AG20443 (cell line): ENCODE data around the gene PARD3B.

Experiments
- DNase-seq: peaks from one replicate; pipeline ENCODE4 v3.0.0; 2012; ENCODE audit warnings: low spot score, mixed read lengths

The PARD3B gene, protein sequence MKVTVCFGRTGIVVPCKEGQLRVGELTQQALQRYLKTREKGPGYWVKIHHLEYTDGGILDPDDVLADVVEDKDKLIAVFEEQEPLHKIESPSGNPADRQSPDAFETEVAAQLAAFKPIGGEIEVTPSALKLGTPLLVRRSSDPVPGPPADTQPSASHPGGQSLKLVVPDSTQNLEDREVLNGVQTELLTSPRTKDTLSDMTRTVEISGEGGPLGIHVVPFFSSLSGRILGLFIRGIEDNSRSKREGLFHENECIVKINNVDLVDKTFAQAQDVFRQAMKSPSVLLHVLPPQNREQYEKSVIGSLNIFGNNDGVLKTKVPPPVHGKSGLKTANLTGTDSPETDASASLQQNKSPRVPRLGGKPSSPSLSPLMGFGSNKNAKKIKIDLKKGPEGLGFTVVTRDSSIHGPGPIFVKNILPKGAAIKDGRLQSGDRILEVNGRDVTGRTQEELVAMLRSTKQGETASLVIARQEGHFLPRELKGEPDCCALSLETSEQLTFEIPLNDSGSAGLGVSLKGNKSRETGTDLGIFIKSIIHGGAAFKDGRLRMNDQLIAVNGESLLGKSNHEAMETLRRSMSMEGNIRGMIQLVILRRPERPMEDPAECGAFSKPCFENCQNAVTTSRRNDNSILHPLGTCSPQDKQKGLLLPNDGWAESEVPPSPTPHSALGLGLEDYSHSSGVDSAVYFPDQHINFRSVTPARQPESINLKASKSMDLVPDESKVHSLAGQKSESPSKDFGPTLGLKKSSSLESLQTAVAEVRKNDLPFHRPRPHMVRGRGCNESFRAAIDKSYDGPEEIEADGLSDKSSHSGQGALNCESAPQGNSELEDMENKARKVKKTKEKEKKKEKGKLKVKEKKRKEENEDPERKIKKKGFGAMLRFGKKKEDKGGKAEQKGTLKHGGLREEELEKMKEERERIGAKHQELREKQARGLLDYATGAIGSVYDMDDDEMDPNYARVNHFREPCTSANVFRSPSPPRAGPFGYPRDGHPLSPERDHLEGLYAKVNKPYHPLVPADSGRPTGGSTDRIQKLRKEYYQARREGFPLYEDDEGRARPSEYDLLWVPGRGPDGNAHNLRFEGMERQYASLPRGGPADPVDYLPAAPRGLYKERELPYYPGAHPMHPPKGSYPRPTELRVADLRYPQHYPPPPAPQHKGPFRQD (N-terminal part only)

DNA sequence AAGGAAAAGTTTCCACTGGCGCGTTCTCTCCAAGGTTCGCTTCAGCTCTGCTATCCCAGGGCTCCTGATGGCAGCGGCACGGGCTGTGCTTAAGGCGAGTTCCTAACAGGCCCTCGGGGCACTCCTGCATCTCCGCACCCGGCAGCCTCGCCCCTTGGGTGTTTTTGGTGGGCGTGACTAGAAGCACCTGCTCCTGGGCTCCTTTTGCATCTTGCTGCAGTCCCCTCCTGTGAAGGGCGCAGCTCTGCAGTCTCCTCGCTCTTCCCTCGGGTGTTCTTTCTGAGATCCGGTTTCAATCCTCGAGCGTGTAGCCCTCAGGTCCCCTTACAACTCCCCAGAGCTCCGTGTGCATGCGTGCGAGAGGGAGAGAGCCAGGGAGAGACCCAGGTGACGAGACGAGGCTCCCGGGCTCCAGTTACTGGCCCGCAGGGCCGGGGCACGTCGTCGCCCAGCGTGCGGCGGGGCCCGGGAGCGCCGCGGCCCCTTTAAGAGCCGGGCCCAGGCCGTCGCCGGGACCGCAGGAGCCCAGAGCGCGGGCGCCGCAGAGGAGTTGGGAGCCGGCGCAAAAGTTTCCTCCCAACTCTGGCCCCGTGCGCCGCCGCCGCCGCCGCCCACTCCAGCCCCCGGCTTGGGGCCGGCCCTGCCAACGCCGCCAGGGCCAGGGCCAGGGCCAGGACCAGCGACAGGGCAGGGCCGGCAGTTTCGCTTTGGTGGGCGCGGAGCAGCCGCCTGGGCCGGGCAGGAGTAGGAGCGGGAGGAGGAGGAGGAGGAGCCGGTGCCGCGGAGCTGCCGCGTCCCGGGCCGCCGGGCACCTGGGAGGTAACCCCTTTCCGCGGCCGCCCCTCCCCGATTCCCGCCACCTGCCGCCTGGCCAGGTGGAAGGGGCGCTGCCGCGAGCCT, at the start of gene PARD3B:
Gene PARD3B (plus strand): TSS at position 515 of the 900 bp plus-strand sequence. CDS start 525 bp downstream, outside the sequence.
- peak; percentile 88 for DNase-seq

DNA sequence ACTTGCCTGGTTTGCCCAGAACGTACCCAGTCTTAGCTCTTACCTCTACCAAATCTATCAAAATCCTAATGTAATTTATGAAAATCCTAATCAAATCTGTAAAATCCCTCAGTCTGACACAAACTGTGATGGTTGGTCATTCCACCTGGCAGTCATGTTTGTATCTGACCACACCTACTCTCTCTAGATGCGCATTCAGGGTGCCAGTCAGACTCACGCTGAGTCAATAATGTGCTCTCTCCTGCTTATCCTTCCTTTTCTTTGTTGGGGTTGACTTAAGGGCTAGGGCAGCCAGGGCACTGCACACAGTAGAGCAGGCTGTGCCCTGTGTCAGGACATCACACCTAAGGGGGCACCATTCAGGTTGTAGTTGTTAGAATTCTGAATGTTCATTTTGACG, 48.5 kb upstream of the PARD3B start:
- no peak for DNase-seq

DNA sequence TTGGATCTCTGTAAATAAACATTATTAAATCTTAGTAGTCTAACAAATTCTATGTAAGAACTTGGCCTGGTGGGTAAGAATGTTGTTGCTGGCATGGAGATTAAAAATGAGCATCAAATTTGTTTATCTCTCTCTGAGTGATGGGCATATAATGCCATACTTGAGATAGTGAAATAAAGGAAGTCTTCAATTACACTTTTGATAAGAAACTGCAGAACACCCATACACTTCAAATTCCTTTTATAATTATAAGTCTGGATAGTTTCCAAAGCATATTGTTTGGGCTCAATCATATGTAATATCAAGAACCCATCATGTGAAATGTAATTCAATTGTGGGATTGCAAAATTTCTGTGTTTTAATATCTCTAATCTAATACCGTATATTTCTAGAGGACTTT, 47.4 kb upstream of the PARD3B start:
- no peak for DNase-seq

DNA sequence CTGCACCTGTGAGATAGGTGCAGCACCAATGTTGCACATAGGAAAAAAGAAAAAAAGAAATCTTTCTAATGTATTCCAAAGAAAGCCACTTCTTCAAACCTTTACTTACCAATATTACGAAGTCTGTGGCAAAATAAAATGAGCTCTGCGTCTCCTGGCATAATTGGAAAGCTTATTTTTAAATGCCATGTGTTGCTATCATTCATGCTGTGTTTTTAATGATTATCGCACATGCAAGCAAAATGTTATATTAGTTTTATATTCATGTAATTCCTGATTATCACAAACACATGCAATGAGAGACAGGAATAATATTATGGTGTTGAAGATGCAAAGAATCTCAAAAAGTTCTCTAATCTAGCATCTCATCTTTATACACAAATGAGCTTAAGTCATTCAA, 47.0 kb upstream of the PARD3B start:
- DNase-seq = no peak

DNA sequence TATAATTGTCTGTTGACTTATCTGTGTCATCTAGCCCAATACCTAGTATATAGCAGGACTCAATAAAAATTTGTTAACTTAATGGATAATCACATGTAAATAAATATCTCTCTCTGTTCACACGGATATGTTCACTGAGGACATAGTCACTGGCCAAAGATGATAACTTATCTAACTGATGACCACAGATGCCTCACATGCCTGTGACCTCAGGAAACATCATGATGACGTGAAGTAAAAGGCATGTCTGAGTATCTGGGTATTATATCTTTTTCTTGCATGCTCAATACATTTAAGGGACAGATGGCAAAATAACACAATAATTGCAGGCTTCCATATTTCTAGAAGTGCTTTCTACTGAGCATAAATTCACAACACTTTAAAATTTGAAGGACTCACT, 41.4 kb upstream of the PARD3B start:
- DNase-seq = no peak

DNA sequence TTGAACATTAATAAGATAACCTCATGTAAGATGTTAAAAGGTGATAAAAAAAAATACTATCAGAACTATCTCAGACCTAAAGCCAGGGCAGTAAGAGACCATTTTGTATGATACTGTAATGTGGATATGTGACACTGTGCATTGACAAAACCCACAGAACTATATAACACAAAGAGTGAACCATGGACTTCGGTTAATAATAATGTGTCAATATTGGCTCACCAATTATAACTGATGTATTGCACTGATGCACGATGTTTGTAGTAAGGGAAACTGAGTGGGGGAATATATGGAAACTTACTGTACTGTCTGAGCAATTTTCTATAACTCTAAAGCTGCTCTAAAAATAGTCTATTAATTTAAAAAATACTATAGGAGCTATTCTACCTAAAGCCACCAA, 40.7 kb upstream of the PARD3B start:
- DNase-seq = no peak

DNA sequence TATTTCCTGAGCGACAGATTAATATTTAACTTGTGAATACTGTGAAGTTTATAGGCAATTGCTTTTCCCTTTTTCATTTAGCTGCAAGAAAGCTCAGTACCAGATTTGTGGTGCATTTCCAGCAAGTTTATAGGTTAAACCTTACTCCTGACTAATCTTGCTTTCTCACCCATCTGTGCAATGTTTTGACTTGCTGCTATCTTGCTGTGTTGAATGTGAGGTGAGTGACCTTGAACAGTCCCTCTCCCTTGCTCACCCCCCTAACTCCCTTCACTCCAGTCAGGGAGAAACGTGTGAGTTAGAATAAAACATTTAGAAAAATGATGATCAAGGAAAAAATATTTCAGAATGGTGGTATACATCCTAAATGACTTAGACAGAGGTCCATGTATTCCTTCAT, 39.8 kb upstream of the PARD3B start:
- DNase-seq = no peak

DNA sequence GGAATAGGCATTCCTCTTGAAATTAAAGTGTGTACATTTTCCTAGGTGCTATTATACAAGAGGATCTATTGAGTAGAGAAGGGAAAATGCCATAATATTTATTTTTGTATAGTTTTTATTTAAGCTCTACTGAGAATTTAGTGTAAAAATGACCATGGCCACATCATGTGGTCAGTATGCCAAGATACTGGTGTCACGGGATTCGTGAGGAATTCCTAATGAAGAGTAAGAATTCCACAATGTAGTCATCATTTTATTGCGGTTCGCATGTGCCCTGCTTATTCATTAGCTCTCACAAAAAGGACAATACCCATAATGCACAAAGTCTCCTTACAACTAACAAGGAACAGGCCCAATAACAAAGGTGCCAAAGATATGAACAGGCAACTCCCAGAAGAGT, 39.3 kb upstream of the PARD3B start:
- peak; percentile 79 for DNase-seq

DNA sequence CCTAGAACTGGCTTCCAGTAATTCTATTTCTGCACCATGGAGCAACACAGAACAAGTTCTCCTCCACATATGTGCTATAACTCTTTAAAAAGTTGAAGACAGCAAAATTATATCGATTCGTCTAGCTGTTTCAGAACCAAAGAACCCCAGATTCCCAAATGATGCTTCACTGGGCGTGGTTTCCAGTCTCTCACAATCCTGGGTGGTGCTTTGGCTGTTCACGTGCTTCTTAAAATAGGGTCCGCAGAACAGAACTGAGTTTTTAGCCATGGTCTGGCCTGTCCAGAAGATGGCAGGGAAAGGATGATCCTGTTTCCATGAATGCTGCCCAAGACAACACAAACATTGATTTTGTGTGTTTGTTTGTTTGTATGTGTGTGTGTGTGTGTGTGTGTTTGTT, 37.6 kb upstream of the PARD3B start:
- DNase-seq = peak; percentile 54

DNA sequence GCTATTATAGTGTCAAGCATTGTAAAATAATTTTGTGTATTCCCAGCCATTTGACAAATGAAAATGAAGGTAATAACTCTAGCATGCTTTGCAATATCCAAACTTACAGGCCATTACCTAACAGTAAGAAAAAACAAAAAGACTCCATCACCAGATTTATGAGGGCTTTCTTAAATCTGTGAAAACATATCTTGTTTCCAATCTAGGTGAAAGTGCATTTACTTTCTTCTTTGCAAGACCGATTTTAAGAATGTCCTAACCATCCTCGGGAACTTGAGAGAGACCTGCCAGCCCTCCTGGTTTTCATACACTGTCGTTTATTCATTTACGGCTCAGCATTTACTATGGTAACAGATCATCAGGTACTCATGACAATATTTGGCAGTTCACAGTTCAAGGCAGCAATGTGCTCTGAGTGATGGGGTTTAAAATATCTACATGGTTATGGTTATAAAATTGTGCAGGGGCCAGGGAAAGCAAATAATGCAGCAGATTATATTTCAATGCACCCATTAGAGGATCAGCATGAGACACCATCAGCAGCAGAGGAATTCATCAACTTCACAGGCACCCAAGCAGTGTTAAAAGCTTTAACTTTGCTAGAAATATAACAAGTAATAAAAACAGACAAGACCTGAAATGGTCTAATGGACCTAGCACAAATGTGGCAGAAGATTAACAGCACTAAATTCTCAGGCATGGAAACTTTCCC, 34.4 kb upstream of the PARD3B start:
- no peak for DNase-seq

DNA sequence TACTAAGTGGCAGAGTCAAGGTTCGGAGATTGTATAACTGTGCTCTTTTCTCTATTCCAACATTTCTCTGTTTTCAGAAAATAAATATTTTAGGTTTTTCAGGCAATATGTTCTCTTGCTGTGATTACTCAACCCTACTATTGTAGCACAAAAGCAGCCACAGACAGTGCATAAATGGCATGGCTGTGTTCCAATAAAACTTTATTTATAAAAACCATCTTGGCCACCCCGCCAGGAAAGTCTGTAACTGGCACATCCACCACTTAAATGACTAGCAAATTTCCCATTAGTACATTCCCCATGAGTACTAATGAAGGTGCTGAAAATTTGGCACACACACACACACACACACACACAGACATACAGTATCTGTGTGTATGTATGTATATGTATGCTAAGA, 30.8 kb upstream of the PARD3B start:
- no peak for DNase-seq

DNA sequence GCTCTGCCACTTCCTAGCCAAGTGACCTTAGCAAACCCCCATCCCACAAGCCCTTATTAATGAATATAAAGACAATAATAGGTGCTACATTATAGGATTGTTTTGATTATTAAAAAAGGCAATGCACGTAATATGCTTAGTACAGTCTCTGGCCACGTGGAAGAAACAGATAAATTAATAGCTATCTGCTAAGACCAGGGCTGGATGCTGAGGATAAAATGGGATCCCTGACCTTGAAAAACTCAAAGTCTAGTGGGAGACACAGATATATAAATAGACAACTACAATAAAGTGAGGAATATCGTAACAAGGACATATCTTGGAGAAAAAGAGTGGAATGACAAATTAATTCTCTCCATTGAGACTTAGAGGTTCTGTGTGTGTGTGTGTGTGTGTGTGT, 29.9 kb upstream of the PARD3B start:
- DNase-seq = no peak

DNA sequence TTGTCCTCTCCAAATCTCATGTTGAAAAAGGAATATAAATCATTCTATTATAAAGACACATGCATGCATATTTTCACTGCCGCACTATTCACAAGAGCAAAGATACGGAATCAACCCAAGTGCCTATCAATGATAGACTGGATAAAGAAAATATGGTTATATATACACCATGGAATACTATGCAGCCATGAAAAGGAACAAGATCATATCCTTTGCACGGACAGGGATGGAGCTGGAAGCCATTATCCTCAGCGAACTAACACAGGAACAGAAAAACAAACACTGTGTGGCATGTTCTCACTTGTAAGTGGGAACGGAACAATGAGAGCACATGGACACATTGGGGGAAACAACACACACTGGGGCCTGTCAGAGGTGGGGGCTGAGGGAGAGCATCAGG, 28.1 kb upstream of the PARD3B start:
- DNase-seq = no peak

DNA sequence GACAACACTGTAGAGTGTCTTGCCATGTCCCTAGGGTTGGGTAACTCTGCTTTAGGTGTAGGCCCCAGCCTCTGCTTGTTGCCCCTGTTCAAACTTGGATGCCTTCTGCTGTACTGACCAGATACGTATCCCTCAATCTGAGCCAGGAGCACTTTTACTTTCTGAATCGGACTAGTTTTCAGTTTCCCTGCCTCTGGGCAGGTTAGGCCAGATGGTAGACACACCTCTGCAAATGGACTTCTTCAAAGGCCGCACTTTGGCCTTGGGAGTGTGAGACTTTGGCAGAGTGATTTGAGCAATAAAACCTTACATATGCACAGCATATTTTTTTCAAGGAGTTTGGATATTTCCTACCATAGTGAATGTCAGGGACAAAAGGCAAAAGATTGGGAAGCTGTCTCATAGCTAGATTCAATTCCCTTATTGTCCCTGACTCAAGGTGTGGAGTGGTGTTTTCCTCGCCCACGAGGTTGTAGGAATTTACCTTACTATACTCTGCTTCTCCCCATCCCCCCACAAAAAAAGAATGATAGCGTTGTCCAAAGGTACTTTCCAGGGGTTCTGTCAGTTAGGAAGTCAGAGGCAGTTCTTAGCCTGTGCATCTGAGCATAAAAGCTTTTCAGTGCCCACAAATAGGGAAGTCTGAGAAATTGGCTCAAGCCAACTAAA, 15.3 kb upstream of the PARD3B start:
- DNase-seq = no peak

DNA sequence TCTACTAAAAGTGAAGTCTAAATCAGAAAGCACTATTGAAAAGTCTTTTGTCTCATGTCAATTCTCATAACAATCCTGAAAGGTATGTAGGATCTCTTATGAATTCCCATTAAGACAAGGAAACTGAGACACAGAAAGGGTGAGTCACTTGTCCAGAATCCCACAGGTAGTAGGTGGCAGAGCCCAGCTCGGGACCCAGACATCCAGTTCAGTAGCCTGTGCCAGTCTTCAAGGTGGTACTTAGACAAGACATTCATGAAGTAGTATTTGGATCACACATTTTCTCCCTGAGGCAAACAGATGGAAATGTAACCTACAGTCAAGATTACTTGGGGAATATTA, 14.8 kb upstream of the PARD3B start:
- DNase-seq = no peak

DNA sequence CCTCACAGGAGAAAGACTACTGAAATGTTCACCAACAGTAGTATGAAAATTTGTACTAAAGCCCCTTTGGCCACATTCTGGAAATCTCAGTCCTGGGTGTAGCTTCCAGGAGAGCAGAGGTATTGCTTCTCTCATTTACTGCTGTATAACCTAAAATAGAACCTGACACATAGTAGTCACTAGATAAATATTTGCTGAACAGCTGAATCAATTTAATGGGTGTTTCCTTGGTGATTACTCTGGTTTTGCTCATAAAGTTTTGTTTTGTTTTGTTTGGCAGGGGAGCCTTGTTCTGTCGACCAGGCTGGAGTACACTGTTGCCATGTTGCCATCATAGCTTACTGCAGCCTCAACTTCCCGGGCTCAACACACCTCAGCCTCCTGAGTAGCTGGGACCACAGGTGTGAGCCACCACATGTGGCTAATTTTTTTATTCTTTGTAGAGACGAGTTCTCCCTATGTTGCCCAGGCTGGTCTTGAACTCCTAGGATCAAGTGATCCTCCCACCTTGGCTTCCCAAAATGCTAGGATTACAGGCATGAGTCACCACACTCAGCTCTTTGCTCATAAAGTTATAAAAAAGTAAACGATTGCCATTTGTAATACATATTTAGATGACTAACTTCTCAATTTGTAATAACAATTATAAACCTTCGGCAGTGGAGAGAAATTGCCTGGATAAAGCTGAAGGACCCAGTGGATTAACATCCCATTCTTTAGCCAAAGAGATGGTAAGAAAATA, 11.5 kb upstream of the PARD3B start:
- DNase-seq = peak; percentile 36

DNA sequence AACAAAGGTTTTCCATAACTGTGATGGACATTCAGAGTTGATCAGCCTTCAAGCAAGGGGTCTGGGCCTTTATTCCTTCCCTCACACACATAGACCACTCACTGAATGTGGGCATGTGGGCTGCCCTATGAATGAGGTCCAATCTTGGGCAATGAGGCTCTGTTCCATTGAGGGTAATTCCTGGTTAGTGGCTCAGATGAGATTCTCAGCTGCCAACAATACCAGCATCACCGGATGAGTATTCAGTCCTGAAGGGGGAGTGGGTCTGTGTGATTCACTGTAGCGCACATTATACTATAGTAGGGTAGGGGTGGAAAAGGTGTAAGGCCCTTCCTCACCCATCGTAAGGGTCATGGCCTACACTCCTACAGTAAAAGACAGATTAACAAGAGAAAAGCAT, 9.9 kb upstream of the PARD3B start:
- no peak for DNase-seq

DNA sequence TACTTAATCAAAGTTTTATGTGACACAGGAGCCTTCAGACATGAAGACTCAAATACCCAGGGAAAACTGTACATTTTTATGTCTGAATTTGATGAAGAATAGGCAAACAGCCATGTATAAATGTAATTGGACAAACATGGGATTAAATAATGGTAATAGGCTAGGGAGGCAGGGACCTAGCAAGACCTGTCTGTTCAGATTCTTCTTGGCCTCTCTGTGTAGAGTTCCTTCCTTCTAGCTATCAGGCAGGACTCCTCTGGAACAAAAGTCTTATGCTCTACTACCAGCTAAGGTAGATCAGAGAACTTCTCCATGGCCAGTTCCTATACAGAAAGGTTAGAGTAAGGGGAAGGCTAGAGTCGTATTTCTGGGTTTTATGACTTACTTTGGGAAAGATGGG, 9.5 kb upstream of the PARD3B start:
- DNase-seq = no peak

DNA sequence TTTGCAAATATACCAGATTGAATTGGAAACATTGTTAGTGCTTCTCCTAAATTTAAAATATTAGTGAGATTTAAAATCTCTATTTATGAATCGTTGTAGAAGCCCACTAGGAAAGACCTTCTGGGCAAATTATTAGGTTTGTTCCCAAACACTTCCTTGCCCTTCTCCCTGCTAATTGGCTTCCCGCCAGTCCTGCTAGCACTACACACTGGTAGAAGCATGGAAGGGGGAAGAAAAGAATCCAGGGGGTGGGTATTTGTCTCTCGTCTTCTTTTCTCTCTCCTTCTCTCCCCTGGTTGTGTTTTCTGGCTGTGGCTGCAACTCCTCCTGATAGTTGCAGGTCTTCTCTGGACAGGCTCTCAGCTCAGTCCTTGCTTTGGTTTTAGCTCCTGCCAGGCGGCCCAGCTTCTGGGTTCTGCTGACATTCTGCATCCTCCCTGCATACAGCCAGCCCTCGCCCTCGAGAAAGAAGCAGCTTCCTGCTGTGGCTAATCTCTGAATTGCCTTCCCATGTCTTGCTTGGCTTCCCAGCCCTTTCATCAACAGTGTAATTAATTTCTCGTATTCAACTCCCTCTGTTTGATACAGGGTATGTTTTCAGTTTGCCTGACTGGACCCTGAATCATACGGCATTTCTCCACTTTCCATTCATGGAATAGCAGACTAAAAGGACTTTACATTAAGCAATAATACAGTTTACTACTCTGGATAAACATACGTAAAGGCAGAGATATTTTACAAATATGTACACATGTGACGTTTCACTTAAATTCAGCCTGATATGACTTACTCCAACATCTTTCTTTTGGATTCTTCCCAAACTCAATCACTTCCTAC, 6.9 kb upstream of the PARD3B start:
- peak; percentile 43 for DNase-seq
